ENCODE measurements around the gene SENP3. TPM values are rescaled to one million over a fixed set of nuclear protein-coding genes. Genes with fewer than 3 reads are reported as not detected.

Gene SENP3
- total RNA-seq, 1 donor = 75.1 TPM

DNA sequence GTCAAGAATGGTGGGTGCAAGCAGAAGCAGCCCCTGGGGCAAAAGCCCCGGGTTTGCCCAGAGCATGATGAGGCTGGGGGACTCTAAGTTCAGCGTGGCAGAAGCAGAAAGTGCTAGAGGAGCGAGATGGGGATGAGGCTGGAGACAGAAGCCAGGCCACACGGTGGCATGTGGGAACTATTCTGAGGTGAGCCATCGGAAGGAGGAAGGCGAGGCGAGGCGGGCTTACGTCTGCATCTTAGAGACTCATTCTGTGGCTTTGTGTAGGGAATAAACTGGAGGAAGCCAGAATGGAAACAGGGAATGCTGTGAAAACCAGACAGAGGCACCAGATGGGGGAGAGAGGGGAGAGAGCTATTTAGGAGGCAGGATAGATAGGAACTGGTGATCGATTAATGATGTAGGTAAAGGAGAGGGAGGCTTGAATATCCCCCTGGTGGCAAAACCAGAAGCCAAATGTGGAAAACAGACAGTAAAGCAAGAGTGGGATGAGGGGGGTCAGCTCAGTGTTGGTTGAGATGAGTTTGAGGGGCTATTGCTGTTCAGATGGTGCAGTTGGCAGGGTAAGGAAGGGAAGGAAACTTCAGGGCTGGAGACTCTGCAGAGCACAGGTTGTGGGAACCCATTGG, 6.3 kb upstream of the SENP3 start:
- H3K4me3 ChIP-seq (ENCODE audit: low read depth, low read length) = no peak overlapping the region
- TF ChIP-seq CTCF (IDR thresholded peaks at IDR 0.05; ENCODE audit: insufficient read depth, low read depth, low read length) = peak; percentile 19
- no peak for DNase-seq (ENCODE audit: low read depth)

DNA sequence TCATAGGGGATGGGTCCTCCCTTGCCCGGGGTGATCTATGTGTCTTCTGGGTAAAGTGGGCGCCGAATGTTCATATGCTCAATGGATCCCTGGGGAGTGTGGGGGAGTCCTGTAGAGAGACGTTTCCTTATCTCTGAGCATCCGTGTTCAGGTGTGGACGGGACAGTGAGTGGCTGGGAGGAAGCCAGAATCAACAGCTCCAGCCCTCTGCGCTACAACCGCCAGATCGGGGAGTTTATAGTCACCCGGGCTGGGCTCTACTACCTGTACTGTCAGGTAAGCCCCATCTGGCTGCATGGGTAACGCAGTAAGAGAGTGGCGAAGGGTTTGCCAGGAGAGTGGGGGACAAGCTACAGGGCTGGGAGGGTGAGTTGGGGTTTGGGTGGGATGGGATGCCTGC, 5.1 kb upstream of the SENP3 start:
- no peak overlapping the region for H3K4me3 ChIP-seq (ENCODE audit: low read depth, low read length)
- no peak for TF ChIP-seq CTCF (IDR thresholded peaks at IDR 0.05; ENCODE audit: insufficient read depth, low read depth, low read length)
- no peak for DNase-seq (ENCODE audit: low read depth)

DNA sequence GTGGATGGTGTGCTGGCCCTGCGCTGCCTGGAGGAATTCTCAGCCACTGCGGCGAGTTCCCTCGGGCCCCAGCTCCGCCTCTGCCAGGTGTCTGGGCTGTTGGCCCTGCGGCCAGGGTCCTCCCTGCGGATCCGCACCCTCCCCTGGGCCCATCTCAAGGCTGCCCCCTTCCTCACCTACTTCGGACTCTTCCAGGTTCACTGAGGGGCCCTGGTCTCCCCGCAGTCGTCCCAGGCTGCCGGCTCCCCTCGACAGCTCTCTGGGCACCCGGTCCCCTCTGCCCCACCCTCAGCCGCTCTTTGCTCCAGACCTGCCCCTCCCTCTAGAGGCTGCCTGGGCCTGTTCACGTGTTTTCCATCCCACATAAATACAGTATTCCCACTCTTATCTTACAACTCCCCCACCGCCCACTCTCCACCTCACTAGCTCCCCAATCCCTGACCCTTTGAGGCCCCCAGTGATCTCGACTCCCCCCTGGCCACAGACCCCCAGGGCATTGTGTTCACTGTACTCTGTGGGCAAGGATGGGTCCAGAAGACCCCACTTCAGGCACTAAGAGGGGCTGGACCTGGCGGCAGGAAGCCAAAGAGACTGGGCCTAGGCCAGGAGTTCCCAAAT, 4.5 kb upstream of the SENP3 start:
- no peak for TF ChIP-seq CTCF (IDR thresholded peaks at IDR 0.05; ENCODE audit: insufficient read depth, low read depth, low read length)
- DNase-seq (ENCODE audit: low read depth) = no peak
- H3K4me3 ChIP-seq (ENCODE audit: low read depth, low read length) = no peak overlapping the region

DNA sequence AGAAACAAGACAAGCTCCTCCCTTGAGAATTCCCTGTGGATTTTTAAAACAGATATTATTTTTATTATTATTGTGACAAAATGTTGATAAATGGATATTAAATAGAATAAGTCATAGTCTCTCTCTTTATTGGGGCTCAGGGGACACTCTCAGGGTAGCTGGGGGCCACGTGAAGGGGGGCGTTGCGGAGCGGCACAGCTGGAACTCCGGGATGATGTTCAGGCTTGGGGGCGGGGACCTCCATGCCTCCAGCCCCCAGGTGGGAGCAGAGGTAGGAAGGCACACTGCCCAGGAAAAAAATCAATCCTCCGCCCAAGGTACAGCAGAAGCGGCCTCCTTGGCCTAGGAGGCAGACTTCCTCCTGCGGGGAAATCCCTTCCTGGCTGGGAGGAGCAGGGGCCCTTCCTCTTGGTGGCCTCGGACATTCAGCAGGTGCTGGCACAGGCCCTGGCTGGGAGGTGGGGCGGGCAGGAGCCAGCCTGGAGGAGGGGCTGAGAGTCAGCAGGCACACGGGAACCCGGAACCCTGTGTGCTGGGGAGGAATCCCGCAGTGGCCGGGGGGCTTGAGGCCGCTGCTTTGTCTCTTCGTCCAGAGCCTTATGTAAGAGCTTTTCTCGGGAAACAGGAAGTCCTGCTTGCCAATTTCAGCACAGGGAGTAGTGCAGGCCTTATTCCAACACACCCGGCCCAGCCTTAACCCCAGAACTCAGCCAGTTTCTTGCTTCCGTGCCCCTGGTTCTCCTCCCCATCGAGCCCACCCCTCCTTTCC, 3.8 kb upstream of the SENP3 start:
- H3K4me3 ChIP-seq (ENCODE audit: low read depth, low read length) = no peak overlapping the region
- peak; percentile 55 for DNase-seq (ENCODE audit: low read depth)
- TF ChIP-seq CTCF (IDR thresholded peaks at IDR 0.05; ENCODE audit: insufficient read depth, low read depth, low read length) = no peak

DNA sequence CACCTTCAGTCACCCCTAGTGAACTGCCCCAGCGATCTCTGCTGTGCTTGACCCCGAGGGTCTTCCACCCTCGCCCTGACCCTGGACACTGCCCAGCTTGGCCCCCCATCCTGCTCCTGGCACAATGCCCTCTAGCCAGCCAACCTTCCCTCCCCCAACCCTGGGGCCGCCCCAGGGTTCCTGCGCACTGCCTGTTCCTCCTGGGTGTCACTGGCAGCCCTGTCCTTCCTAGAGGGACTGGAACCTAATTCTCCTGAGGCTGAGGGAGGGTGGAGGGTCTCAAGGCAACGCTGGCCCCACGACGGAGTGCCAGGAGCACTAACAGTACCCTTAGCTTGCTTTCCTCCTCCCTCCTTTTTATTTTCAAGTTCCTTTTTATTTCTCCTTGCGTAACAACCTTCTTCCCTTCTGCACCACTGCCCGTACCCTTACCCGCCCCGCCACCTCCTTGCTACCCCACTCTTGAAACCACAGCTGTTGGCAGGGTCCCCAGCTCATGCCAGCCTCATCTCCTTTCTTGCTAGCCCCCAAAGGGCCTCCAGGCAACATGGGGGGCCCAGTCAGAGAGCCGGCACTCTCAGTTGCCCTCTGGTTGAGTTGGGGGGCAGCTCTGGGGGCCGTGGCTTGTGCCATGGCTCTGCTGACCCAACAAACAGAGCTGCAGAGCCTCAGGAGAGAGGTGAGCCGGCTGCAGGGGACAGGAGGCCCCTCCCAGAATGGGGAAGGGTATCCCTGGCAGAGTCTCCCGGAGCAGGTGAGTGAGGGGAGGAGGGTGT, 3.0 kb upstream of the SENP3 start, which contains the start of gene TNFSF13:
TSS of gene TNFSF13 (plus strand) at position 207 of the 776 bp plus-strand sequence. CDS start at position 497, 290 bp downstream.
- no peak for TF ChIP-seq CTCF (IDR thresholded peaks at IDR 0.05; ENCODE audit: insufficient read depth, low read depth, low read length)
- DNase-seq (ENCODE audit: low read depth) = no peak
- no peak within 1 kb of the TSS for H3K4me3 ChIP-seq (ENCODE audit: low read depth, low read length)

GRCh38 chr17:7559320-7560171, 2.2 kb upstream of the SENP3 start:
- no peak overlapping the region for H3K4me3 ChIP-seq (ENCODE audit: low read depth, low read length)
- TF ChIP-seq CTCF (IDR thresholded peaks at IDR 0.05; ENCODE audit: insufficient read depth, low read depth, low read length) = no peak
- DNase-seq (ENCODE audit: low read depth) = no peak
